Femur (tissue), 1 donor: ENCODE data around the gene PLEKHB1.
A peak's percentile ranks its signal among the peaks of the same experiment; 100 is the strongest.

Source experiments
- DNase-seq: peaks from one replicate; pipeline ENCODE4 v3.0.0-alpha.2; 2017

The PLEKHB1 gene

GRCh38 chr11:73645972-73646631 lies at the start of gene PLEKHB1:
Gene PLEKHB1 (plus strand): TSS chr11:73646581. CDS start chr11:73646609, 28 bp downstream.
- no peak for DNase-seq

DNA sequence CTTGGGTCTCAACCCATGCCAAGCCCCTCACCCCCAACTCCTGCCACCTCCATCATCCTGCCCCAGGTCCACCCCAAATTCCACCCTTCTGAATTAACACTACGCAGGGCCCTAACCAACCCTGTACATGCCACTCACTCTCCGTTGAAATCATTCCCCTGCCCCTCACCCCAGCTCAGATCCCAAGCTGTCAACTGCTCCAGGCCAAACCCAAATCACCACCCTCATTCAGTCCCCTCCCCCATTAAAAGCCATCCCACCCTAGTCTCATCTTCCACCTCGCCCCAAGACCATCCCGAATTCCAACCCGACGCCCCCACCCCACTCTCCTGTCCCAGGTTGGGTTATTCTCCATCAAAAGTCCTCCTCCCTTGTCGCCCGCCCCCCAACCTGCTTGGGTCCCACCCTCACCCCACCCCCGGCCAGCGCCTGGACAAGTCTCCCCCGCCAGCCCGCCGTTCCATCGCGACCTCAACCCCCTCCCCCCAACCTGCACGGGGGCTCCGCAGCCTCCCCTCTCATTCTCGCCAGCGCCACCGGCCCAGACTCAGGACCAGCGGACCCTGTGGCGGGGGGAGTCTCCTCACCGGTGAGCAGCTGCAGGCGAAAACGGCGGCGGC lies 48.9 kb upstream of the PLEKHB1 start:
- DNase-seq = no peak

- peak; percentile 97 for DNase-seq
Measured at GRCh38 chr11:73597956-73598718, 48.2 kb upstream of the PLEKHB1 start, which contains the start of gene FAM168A. Gene FAM168A (minus strand): TSS chr11:73598112. CDS start chr11:73468474, 129,638 bp downstream.

DNA sequence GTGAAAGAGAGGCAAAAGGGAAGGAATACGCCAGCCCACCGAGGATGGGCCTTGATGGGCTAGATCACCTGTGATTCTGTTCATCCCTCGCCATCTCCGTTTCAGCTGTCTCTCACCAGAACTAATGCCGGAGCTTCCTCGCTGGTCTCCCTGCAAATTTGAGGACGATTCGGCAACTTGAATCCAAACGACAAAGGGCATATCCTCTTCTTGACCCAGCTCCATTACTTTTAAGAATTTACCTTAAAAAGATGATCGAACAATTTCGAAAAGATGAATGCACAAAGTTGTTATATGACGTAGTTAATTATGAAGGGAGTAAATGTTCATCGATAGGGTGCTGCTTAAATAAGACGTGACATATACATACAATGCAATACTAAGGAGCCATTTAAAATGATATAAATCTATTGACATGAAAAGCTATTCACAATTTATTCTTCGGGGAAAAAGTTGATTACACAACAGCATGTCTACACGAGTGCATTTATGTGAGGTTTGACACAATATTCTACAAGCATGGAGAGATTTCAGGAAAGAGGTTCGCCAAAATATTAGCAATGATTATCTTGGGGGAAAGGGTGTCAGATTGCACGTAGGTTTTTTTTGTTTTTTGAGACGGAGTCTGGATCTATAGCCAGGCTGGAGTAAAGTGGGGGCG lies 47.5 kb upstream of the PLEKHB1 start:
- no peak for DNase-seq

DNA sequence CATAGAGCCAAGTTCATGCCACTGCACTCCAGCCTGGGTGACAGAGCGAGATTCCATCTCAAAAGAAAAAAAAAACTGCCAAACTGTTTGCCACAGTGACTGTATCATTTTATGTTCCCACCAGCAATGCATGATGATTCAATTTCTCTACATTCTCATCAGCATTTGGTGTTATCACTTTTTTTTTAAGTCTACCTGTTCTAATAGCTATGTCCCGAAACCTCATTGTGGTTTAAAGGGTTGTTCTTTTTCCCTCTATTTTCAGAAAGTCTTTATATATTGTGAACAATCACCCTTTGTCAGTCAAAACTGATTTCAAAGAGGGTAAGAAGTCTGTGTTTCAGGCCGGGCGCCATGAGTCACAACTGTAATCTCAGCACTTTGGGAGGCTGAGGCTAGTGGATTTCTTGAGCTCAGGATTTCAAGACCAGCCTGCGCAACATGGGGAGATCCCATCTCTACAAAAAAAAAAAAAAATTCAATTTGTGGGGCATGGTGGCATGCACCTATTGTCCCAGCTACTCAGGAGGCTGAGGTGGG lies 33.7 kb upstream of the PLEKHB1 start:
- DNase-seq = no peak

DNA sequence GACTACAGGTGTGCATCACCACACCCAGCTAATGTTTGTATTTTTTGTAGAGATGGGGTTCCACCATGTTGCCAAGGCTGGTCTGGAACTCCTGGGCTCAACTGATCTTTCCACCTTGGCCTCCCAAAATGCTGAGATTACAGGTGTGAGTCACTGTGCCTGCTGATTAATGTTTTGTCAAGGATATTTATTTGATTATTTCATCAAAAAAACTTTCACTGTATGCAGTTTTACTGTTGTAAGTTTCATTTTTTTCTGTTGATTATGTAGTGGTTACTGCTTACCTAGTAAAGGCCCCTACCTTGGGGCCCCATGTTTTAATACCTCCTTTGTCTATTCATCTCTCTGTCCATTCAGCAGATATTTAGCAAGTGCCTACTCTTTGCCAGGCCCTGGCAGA lies 31.8 kb upstream of the PLEKHB1 start:
- DNase-seq = no peak

GRCh38 chr11:73622926-73623593 lies 23.3 kb upstream of the PLEKHB1 start:
- no peak for DNase-seq

GRCh38 chr11:73623686-73624085 lies 22.7 kb upstream of the PLEKHB1 start:
- no peak for DNase-seq

- peak; percentile 83 for DNase-seq
Measured at GRCh38 chr11:73625696-73626318, 20.6 kb upstream of the PLEKHB1 start.

- DNase-seq = no peak
Measured at GRCh38 chr11:73629907-73630306, 16.5 kb upstream of the PLEKHB1 start.

DNA sequence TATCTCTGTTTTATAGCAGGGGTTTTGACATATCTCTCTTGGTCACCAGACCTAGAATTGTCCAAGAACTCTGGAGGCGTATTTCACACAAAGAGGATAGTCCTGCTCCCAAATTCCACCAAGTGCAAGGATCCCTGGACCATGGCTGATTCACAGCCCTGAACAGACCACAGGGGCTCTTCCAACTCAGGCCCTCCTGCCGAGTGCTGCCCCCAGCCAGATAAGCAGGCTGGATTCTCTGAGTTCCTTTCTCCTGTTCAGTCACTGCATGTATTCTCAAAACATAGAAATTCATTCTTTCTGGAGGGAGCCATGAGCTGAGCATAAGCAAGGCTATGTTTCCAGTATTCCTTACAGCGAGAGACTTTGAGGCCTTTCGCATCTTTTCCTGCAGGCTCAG lies 13.4 kb upstream of the PLEKHB1 start:
- DNase-seq = no peak

GRCh38 chr11:73633999-73634398 lies 12.4 kb upstream of the PLEKHB1 start:
- no peak for DNase-seq

- no peak for DNase-seq
Measured at GRCh38 chr11:73635721-73636120, 10.7 kb upstream of the PLEKHB1 start.

DNA sequence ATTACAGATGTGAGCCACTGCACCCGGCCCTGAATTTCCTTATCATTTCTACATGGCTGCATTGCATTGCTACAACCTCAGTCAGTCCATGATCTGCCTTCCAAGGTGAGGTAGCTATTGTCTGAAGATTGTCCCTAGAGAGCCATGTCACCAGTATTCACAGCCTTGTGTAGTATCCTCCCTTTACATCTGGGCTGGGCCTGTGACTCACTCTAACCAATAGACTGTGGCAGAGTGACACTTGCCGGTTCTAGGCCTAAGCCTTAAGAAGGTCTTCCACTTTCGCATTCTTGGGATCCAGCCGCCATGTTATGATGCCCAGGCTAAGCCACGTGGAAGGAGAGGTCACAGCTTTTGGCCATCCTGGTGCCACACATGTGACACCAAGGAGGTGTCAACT lies 10.1 kb upstream of the PLEKHB1 start:
- DNase-seq = no peak

- no peak for DNase-seq
Measured at GRCh38 chr11:73637012-73637411, 9.4 kb upstream of the PLEKHB1 start.

GRCh38 chr11:73640592-73640991 lies 5.8 kb upstream of the PLEKHB1 start:
- DNase-seq = no peak

GRCh38 chr11:73641668-73642067 lies 4.7 kb upstream of the PLEKHB1 start:
- no peak for DNase-seq

DNA sequence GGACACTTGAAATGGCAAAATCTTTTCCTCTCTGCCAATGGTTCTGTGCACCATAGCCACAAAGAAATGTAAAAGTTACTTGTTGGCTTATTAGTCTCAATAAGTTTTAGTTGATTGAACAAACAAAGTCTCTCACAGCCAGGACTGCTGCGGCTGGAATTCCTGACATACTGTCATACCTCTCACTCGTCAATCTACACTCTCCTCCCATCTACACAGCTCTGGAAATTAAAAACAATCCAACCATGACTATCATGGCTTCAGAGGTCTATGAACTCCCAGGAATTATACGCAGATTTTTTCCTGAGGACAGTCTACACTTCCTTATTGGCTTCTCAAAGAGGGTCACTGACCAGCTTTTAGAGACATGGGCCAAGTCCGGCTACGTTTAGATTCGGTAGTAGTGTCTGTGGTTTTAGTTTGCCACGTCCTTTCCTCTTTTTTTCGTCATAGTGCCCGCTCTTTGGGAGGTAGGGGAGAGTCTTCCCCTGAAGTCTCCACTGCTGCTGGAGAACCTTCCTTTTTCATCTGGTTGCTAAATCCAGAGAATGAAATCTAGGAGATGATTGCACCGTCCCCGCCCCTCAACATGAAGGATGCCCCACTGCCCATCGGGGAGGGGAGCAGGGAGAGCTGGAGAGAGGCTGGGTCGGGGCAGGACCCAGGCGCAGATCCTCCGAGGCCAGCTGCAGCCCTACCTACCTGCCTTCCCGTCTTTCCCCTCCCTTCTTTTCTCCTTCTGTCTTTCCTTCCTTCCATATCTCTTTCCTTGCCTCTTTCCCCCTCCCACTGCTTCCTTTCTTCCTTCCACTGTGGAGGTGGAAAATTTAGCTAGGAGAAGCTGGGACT lies 1.0 kb upstream of the PLEKHB1 start:
- DNase-seq = no peak

DNA sequence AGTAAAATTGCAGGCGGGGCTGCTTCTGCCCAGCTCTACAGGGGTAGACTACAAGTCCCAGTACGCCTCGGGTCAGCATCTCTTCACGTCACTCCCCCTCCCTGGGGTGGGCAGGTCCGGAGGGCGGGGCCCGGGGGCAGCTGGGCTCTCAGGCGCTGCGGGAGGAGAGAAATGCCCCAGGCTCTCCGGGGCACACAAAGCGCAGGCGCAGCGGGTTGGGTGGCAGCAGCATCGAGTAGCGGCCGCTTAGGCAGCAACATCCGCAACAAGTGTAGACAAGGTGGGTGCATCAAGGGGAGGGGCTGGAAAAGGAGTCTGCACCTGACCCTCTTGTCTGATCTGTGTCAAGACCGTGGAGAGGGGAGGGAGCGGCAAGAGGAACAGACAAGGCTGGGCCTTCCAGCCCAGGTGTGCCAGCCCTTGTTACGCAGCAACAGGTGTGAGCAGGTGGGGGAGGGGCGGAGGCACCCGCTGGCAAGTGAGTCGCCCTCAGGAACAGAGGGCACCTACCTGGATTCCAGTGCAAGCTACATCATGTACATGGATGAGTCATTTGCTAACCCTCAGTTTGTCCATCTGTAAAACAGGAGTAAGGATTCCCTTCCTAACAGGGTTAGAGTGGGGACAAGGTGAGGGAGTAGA lies 1.2 kb downstream of the PLEKHB1 start:
- peak; percentile 87 for DNase-seq

- DNase-seq = no peak
Measured at GRCh38 chr11:73648121-73648520, 1.7 kb downstream of the PLEKHB1 start.
